Breast epithelium (tissue), 3 donors: Measurements from ENCODE around the gene ULK1.

Experiments
- POLR2A ChIP-seq: fragments of 450-650 bp; IDR thresholded peaks from one replicate; pipeline ENCODE4 v1.6.1; 2016; ENCODE audit warnings: antibody characterized with exemption, mild to moderate bottlenecking, moderate library complexity
- POLR2AphosphoS5 ChIP-seq, 3 donors: sonication (generic); formaldehyde crosslinking; IDR thresholded peaks; one replicate each; pipeline ENCODE4 v1.6.1; 2017; ENCODE audit warnings: antibody characterized with exemption in 3 of 3
- TF ChIP-seq, protein P1 (sequence below), 3 donors: fragments of 450-650 bp; IDR thresholded peaks; one replicate each; pipeline ENCODE4 v1.5.1; 2016 to 2017; ENCODE audit warnings: antibody characterized with exemption in 3 of 3, mild to moderate bottlenecking in 3 of 3, moderate library complexity in 3 of 3

DNA sequence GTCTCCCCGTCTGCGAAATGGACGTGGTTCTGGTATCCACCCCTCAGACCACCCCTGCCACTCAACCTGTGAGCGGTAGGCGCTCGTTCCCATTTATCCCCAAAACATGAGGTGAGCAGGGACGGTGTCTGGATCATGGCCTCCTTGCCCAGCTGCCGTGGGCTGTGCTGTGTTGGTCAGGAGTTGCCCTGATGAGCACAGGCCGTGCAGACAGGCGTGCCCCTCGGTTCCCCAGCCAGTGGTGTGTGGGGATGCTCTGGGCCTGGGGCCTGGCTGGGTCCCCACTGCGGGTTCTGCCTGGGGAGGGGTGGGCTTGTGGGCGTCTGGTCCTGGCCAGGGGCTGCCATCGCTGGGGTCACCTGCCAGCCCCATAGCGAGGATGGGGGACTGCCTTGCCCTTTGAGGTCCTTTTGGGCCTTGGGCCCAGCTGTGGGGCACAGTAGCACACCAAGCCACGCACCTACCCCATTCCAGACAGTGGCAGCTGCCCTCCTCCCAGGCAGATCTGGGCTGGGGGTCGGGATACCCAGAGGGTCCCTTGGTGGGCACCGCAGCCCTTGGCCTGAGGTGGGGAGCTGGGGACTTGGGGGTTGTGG lies 23.4 kb downstream of the ULK1 start:
- TF ChIP-seq POLR2A (no peak), POLR2AphosphoS5 (IDR thresholded peaks at IDR 0.05) (no peak)
- TF ChIP-seq, protein P1, sequence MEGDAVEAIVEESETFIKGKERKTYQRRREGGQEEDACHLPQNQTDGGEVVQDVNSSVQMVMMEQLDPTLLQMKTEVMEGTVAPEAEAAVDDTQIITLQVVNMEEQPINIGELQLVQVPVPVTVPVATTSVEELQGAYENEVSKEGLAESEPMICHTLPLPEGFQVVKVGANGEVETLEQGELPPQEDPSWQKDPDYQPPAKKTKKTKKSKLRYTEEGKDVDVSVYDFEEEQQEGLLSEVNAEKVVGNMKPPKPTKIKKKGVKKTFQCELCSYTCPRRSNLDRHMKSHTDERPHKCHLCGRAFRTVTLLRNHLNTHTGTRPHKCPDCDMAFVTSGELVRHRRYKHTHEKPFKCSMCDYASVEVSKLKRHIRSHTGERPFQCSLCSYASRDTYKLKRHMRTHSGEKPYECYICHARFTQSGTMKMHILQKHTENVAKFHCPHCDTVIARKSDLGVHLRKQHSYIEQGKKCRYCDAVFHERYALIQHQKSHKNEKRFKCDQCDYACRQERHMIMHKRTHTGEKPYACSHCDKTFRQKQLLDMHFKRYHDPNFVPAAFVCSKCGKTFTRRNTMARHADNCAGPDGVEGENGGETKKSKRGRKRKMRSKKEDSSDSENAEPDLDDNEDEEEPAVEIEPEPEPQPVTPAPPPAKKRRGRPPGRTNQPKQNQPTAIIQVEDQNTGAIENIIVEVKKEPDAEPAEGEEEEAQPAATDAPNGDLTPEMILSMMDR (IDR thresholded peaks at IDR 0.05), result no peak
